K562 (cell line): Measurements from ENCODE around the gene KRTAP22-2. TPM values are rescaled to one million over a fixed set of nuclear protein-coding genes. Genes with fewer than 3 reads are reported as not detected.

Experiments used
- ATAC-seq: fragments of 200-7000 bp; cut with Tn5 transposase; 3 replicates; pipeline ENCODE4 v1.9.1; 2020; ENCODE audit warnings: moderate library complexity
- BruUV-seq: library from RNA; stranded (reverse); fragments of 400-500 nt; replicated peaks from 2 replicates; lab custom pipeline; 2021; lab: Mats Ljungman, UMichigan
- CTCF ChIA-PET: fragments of 300-600 bp; formaldehyde crosslinking; extraction: SDS; loops from one replicate; lab custom pipeline; 2021; ENCODE audit warnings: low intra/inter-chr PET ratio; lab: Yijun Ruan, JAX
- POLR2A ChIA-PET: fragments of 300-600, 350-650 bp; sonication (Branson Sonifier 250); formaldehyde crosslinking; extraction: SDS; loops from one replicate; lab custom pipeline; 2021; ENCODE audit warnings: antibody characterized with exemption, inconsistent platforms; lab: Yijun Ruan, JAX
- DNase-seq, 4 experiments: peaks; one replicate each; pipeline versions ENCODE4 v3.0.0 to v3.0.0-alpha.2; 2011 to 2018; ENCODE audit warnings: low spot score in 3 of 4, mixed read lengths in 3 of 4; ENCODE audit errors: extremely low read depth in 1 of 4
- FAIRE-seq: peaks from 2 replicates; lab custom pipeline; 2011; peaks lifted over from hg19 to GRCh38; lab: Jason Lieb, UNC
- H2AFZ ChIP-seq: 2 replicates; pipeline ENCODE4 v1.6.0; 2011; ENCODE audit warnings: low read depth, low read length, control low read depth, inconsistent platforms
- H3K27ac ChIP-seq: fragments of 200-600 bp; 3 replicates; pipeline ENCODE4 v1.8.0; 2011; ENCODE audit warnings: low read depth, mild to moderate bottlenecking, control low read depth, inconsistent platforms, low read length, moderate library complexity, mixed read lengths; ENCODE audit errors: extremely low read depth
- H3K27me3 ChIP-seq, 2 experiments: fragments of 300-600 bp in 1 of 2; 2 replicates in 1 of 2; 3 replicates in 1 of 2; pipeline versions ENCODE4 v1.6.0 to v1.8.0; 2011; ENCODE audit warnings: inconsistent platforms in 2 of 2, low read length in 2 of 2, mild to moderate bottlenecking in 1 of 2, mixed read lengths in 1 of 2, moderate library complexity in 1 of 2; ENCODE audit not compliant: control insufficient read depth in 2 of 2, insufficient read depth in 2 of 2
- H3K36me3 ChIP-seq: fragments of 300-600 bp; 3 replicates; pipeline ENCODE4 v1.8.0; 2011; ENCODE audit warnings: mild to moderate bottlenecking, low read length, inconsistent platforms; ENCODE audit not compliant: control insufficient read depth, insufficient read depth
- H3K4me1 ChIP-seq, 2 experiments: fragments of 200-600 bp in 1 of 2; replicated peaks in 1 of 2; 2 replicates in 1 of 2; 3 replicates in 1 of 2; pipeline versions ENCODE4 v1.5.1 to v1.8.0; 2011; ENCODE audit warnings: inconsistent platforms in 2 of 2, low read length in 2 of 2, mild to moderate bottlenecking in 1 of 2, mixed read lengths in 1 of 2, moderate library complexity in 1 of 2; ENCODE audit not compliant: control insufficient read depth in 2 of 2, insufficient read depth in 2 of 2
- H3K4me2 ChIP-seq: 2 replicates; pipeline ENCODE4 v1.6.1; 2011; ENCODE audit warnings: low read length, control low read depth, inconsistent platforms, mixed read lengths; ENCODE audit not compliant: insufficient read depth
- H3K4me3 ChIP-seq: fragments of 200-600 bp; sonication (generic), shearing (Covaris generic); 2 replicates; pipeline ENCODE4 v1.5.1; 2016; ENCODE audit warnings: control low read depth, inconsistent platforms
- H3K79me2 ChIP-seq: fragments of 200-600 bp; 3 replicates; pipeline ENCODE4 v1.8.0; 2011; ENCODE audit warnings: low read length, inconsistent platforms; ENCODE audit not compliant: control insufficient read depth, insufficient read depth
- H3K9ac ChIP-seq, 2 experiments: 2 replicates each; pipeline versions ENCODE4 v1.6.0 to v1.6.1; 2011; ENCODE audit warnings: low read depth in 2 of 2, low read length in 2 of 2, control low read depth in 1 of 2, inconsistent platforms in 1 of 2, mild to moderate bottlenecking in 1 of 2, mixed read lengths in 1 of 2; ENCODE audit not compliant: insufficient read depth in 1 of 2
- H3K9me1 ChIP-seq: one replicate; pipeline ENCODE4 v1.6.0; 2011; ENCODE audit warnings: inconsistent platforms, mild to moderate bottlenecking, low read length, moderate library complexity; ENCODE audit not compliant: control insufficient read depth, insufficient read depth
- H3K9me3 ChIP-seq: replicated peaks from 2 replicates; pipeline ENCODE4 v1.5.1; 2011; ENCODE audit warnings: low read depth, low read length, inconsistent platforms; ENCODE audit not compliant: control insufficient read depth, insufficient read depth
- H4K20me1 ChIP-seq: replicated peaks from 2 replicates; pipeline ENCODE4 v1.6.1; 2011; ENCODE audit warnings: low read length, inconsistent platforms, mixed read lengths; ENCODE audit not compliant: control insufficient read depth, insufficient read depth
- SP1 ChIP-seq: sonication (generic); formaldehyde crosslinking; IDR thresholded peaks from 2 replicates; pipeline ENCODE4 v1.8.1; 2022; ENCODE audit warnings: mild to moderate bottlenecking, missing genetic modification reagents
- SUPT5H ChIP-seq: fragments of 450-650 bp; IDR thresholded peaks from 2 replicates; pipeline ENCODE4 v1.6.1; 2016
- WGBS: fragments of 100-300 bp; shearing (Covaris generic); methylation state at CpG from one replicate; pipeline ENCODE4 v1.1.6; 2016; ENCODE audit warnings: low coverage, mixed read lengths; ENCODE audit not compliant: insufficient coverage; ENCODE audit errors: missing lambda C conversion rate; 5-methylcytosine and 5-hydroxymethylcytosine counted together
- in situ Hi-C: fragments of 300-500 bp; cut with MboI; formaldehyde crosslinking; loops from 4 replicates; pipeline ENCODE4 v1.15.0; 2018; ENCODE audit warnings: inconsistent platforms, mixed read lengths
- intact Hi-C: fragments of 100-400 bp; cut with micrococcal nuclease; formaldehyde crosslinking; loops from 2 replicates; pipeline ENCODE4 v1.14.2; 2022
- polyA plus RNA-seq, 8 experiments: library from polyadenylated mRNA; depleted of rRNA in 4 of 8; stranded (reverse) in 5 of 8; unstranded in 3 of 8; fragments of >200 nt; fragmentation: Nextera tagmentation in 2 of 8; fragmentation: Illumina TruSeq in 1 of 8; extraction: Ambion mirVana in 2 of 8; extraction: Trizol in 1 of 8; gene quantifications; 2 replicates each; pipeline versions ENCODE4 v1.2.1 to v1.2.3, GENCODE V29; 2011 to 2014; ENCODE audit warnings: inconsistent platforms in 1 of 8, missing spikeins in 1 of 8
- total RNA-seq, 7 experiments: library from RNA; depleted of rRNA in 6 of 7; stranded (reverse); fragments of >200 nt in 6 of 7; fragmentation: Illumina TruSeq in 2 of 7; extraction: Trizol in 2 of 7; gene quantifications; 2 replicates each; pipeline versions ENCODE4 v1.2.1 to v1.2.3, GENCODE V29; 2011 to 2021; ENCODE audit warnings: low replicate concordance in 1 of 7

KRTAP22-2 gene
- total and polyA plus RNA-seq, 9 of the 15 experiments (the other 6 are each of a cell fraction or from before 2014, with no cell fraction given): not detected

DNA sequence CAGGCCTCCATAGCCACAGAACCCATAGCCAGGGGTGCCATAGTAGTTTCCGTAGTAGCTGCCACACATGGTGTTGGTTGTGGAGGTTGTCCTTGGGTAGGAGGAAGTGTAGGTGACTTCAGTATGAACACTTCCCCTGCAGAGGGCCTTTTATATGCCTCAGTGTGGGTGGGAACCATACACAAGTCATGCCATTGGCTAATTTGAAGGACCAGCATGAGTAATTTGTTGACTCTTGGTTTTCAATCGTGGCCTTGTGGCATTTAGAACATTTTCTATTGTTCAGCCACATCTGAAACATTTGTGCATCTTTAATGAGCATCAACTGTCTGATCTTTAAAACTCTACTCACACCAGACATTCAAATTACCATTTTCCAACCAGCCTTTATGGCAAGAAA lies 23.6 kb upstream of the KRTAP22-2 start, which contains the start of gene KRTAP6-1:
KRTAP6-1 (minus strand) TSS at position 95 of the 400 bp plus-strand sequence; CDS start at position 69, 26 bp downstream.
- H3K9me3 ChIP-seq: peaks cover 5% of the 10 kb centered on the region; the same call in 1 of the 2 replicates
- no peak within 1 kb of the TSS for H3K4me3 ChIP-seq
- H3K79me2 ChIP-seq: no peaks in the 10 kb centered on the region
- ATAC-seq (no peak), FAIRE-seq (no peak), DNase-seq (no peak)
- ChIA-PET POLR2A (no interaction called here), CTCF (no interaction called here)
- no peaks in the 10 kb centered on the region for H3K27me3 ChIP-seq
- no peak for TF ChIP-seq SUPT5H
- H3K27ac ChIP-seq: no peak within 1 kb of the TSS
- no peak within 1 kb of the TSS for H3K9ac ChIP-seq
- H2AFZ ChIP-seq: no peak within 1 kb of the TSS
- intact Hi-C loops (no loop called here), in situ Hi-C loops (no loop called here)
- H4K20me1 ChIP-seq: no peaks in the 10 kb centered on the region
- no peaks in the 10 kb centered on the region for H3K9me1 ChIP-seq
- no peak within 1 kb of the TSS for H3K4me2 ChIP-seq
- H3K4me1 ChIP-seq: no peaks in the 10 kb centered on the region
- 10% methylated on average over 2 of the region's 2 CpGs for WGBS
- no TSS peak for BruUV-seq
- no peaks in the 10 kb centered on the region for H3K36me3 ChIP-seq

DNA sequence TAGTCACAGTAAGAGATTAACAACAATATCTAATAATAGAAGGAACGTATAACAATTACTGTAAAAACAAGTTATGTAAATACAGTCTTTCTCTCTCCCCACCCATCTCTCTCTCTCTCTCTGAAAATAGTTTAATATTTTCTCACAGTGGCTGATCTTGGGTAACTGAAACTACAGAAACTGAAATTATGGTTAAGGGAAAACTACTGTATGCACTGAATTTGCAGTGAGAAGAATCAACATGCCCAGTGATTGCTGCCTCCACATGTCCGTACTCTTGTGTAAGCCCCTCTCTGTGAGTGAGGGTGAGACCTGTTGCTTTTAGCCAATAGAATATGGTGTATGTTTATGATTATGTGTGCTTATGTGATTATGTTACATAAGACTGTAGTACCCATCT lies 21.9 kb upstream of the KRTAP22-2 start:
- Histone ChIP-seq H3K27me3 (no peaks in the 10 kb centered on the region), H3K9ac (no peak overlapping the region), H3K9me1 (no peaks in the 10 kb centered on the region), H4K20me1 (no peaks in the 10 kb centered on the region), H2AFZ (no peak overlapping the region), H3K4me3 (no peak overlapping the region), H3K4me2 (no peak overlapping the region), H3K79me2 (no peaks in the 10 kb centered on the region), H3K4me1 (no peaks in the 10 kb centered on the region), H3K27ac (no peak overlapping the region), H3K36me3 (no peaks in the 10 kb centered on the region), H3K9me3 (peaks cover 5% of the 10 kb centered on the region; the same call in 1 of the 2 replicates)
- no peak for DNase-seq
- intact Hi-C loops: no loop called here
- CTCF ChIA-PET: no interaction called here
- FAIRE-seq: no peak
- WGBS: 6% methylated on average over 2 of the region's 2 CpGs
- no peak for TF ChIP-seq SP1 (CRISPR knock-in tag)
- in situ Hi-C loops: no loop called here
- no TSS peak for BruUV-seq
- POLR2A ChIA-PET: no interaction called here
- ATAC-seq: no peak
